Mesenteric fat pad (tissue), 1 donor: ENCODE measurements around the gene FBXW7. TPM values are rescaled to one million over a fixed set of nuclear protein-coding genes. Genes with fewer than 3 reads are reported as not detected.

ENCODE experiments used
- DNase-seq: peaks from one replicate; pipeline ENCODE4 v3.0.0-alpha.2; 2020; ENCODE audit warnings: low spot score
- microRNA-seq: library from miRNA; unstranded; fragments of <30 nt; microRNA quantifications from one replicate; pipeline ENCODE4 v1.2.0, GENCODE V29; 2020; ENCODE audit warnings: borderline number of aligned reads
- total RNA-seq: library from RNA; stranded (reverse); fragmentation: NEBNext Ultra II Directional; extraction: Animal tissue kit (Norgen Biotek cat#: 25700); gene quantifications from one replicate; pipeline ENCODE4 v1.2.1, GENCODE V29; 2021
- donor health status: DM: yes; HTN: yes; CAD: no.

Gene FBXW7
- total RNA-seq, 1 donor from 2014 or later, result 37.9 TPM

- no peak for DNase-seq
Measured at GRCh38 chr4:152294765-152295164, 241.1 kb downstream of the FBXW7 start.

GRCh38 chr4:152294331-152294730 lies 241.6 kb downstream of the FBXW7 start:
- no peak for DNase-seq

GRCh38 chr4:152293527-152293926 lies 242.4 kb downstream of the FBXW7 start:
- no peak for DNase-seq

GRCh38 chr4:152290366-152290921 lies 245.4 kb downstream of the FBXW7 start:
- no peak for DNase-seq

- no peak for DNase-seq
Measured at GRCh38 chr4:152289941-152290340, 246.0 kb downstream of the FBXW7 start.

- no peak for DNase-seq
Measured at GRCh38 chr4:152289541-152289940, 246.4 kb downstream of the FBXW7 start.

- no peak for DNase-seq
Measured at GRCh38 chr4:152283801-152284470, 252.0 kb downstream of the FBXW7 start.

GRCh38 chr4:152281822-152282221 lies 254.1 kb downstream of the FBXW7 start:
- DNase-seq, result no peak

- DNase-seq, result no peak
Measured at GRCh38 chr4:152281211-152281610, 254.7 kb downstream of the FBXW7 start.

GRCh38 chr4:152279234-152279566 lies 256.7 kb downstream of the FBXW7 start:
- DNase-seq, result no peak

GRCh38 chr4:152278505-152279233 lies 257.2 kb downstream of the FBXW7 start:
- no peak for DNase-seq

- no peak for DNase-seq
Measured at GRCh38 chr4:152278172-152278504, 257.8 kb downstream of the FBXW7 start.

- DNase-seq, result no peak
Measured at GRCh38 chr4:152277333-152277732, 258.6 kb downstream of the FBXW7 start.

GRCh38 chr4:152273343-152273742 lies 262.5 kb downstream of the FBXW7 start:
- DNase-seq, result no peak

Small RNA genes within 50 kb of the gene (microRNA-seq; reads per million reads assigned to microRNA genes)
- not detected for gene MIR3140

Other genes with a start within 250 kb of the FBXW7 start
- gene TMEM154, start 143.9 kb upstream of the FBXW7 start, total RNA-seq, result 7.2 TPM
- gene TIGD4, start 243.6 kb upstream of the FBXW7 start, total RNA-seq, result not detected
- gene ARFIP1, start 243.9 kb upstream of the FBXW7 start, total RNA-seq, result 30.1 TPM